ENCODE measurements around the gene MDP1. TPM values are rescaled to one million over a fixed set of nuclear protein-coding genes. Genes with fewer than 3 reads are reported as not detected.

MDP1 gene
- total and polyA plus RNA-seq, 2 of the 8 experiments (the other 6 are each of a cell fraction or from before 2014, with no cell fraction given): 17.7 to 32.2 TPM

DNA sequence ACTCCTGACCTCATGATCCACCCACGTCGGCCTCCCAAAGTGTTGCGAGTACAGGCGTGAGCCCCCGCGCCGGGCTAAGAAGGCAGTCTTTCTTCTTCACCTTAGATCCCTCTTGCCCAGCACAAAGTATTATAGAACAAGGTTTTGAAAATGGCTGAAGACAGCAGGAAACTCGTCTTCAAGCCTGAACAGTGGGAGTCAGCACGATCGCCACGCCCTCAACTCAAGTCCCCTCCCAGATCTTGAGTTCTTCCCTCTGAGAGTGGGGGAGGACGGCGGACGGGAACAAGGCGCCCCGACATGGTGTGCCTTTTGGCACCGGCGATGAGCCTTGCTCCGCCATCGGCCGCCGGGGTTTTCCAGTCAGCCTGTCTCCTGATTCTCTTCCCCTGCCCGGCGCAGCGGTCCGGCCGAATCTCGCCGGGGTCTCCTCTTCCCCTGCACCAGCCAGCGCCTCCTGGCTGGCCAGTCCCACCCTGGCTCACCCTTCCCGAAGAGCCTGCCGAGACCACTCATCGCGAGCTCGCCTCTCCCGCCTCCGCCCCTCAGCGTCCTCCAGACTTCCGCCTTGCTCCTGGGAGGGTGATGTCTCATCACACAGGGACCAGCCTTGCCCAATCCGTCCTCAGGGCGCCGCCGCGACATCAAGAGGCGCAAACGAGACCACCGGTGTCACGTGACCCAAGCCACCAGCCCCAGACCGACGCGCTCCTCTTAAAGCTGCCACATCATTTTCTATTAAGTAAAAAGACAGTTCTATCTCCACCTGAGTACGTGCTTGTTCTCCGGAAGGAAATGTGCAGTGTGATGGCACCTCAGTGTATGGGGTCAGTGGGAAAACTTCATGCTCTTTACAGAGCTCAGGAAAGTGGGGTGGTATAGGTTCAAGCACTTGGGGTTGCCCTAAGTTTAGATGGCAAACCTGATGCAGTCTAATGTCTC, 2.7 kb downstream of the MDP1 start, which contains the start of gene CHMP4A (continued):
- TF ChIP-seq ZNF274 (IDR thresholded peaks at IDR 0.05; ENCODE audit: borderline replicate concordance, extremely low read depth, low read length) (no peak), HDAC6 (IDR thresholded peaks at IDR 0.05; ENCODE audit: low read depth, low read length) (no peak), CREB1 (IDR thresholded peaks at IDR 0.05) (peak; percentile 99), SIX5 (IDR thresholded peaks at IDR 0.05; ENCODE audit: low read depth, low read length) (no peak), KDM5A (IDR thresholded peaks at IDR 0.05; ENCODE audit: low read length) (peak; percentile 84), SP4 (IDR thresholded peaks at IDR 0.05; ENCODE audit: low read length) (0 out of 2 replicates have a peak, but pooled peaks have one; percentile 44), CHD1 (IDR thresholded peaks at IDR 0.05; ENCODE audit: low read depth, low read length) (no peak)
- TF ChIP-seq, protein P1, sequence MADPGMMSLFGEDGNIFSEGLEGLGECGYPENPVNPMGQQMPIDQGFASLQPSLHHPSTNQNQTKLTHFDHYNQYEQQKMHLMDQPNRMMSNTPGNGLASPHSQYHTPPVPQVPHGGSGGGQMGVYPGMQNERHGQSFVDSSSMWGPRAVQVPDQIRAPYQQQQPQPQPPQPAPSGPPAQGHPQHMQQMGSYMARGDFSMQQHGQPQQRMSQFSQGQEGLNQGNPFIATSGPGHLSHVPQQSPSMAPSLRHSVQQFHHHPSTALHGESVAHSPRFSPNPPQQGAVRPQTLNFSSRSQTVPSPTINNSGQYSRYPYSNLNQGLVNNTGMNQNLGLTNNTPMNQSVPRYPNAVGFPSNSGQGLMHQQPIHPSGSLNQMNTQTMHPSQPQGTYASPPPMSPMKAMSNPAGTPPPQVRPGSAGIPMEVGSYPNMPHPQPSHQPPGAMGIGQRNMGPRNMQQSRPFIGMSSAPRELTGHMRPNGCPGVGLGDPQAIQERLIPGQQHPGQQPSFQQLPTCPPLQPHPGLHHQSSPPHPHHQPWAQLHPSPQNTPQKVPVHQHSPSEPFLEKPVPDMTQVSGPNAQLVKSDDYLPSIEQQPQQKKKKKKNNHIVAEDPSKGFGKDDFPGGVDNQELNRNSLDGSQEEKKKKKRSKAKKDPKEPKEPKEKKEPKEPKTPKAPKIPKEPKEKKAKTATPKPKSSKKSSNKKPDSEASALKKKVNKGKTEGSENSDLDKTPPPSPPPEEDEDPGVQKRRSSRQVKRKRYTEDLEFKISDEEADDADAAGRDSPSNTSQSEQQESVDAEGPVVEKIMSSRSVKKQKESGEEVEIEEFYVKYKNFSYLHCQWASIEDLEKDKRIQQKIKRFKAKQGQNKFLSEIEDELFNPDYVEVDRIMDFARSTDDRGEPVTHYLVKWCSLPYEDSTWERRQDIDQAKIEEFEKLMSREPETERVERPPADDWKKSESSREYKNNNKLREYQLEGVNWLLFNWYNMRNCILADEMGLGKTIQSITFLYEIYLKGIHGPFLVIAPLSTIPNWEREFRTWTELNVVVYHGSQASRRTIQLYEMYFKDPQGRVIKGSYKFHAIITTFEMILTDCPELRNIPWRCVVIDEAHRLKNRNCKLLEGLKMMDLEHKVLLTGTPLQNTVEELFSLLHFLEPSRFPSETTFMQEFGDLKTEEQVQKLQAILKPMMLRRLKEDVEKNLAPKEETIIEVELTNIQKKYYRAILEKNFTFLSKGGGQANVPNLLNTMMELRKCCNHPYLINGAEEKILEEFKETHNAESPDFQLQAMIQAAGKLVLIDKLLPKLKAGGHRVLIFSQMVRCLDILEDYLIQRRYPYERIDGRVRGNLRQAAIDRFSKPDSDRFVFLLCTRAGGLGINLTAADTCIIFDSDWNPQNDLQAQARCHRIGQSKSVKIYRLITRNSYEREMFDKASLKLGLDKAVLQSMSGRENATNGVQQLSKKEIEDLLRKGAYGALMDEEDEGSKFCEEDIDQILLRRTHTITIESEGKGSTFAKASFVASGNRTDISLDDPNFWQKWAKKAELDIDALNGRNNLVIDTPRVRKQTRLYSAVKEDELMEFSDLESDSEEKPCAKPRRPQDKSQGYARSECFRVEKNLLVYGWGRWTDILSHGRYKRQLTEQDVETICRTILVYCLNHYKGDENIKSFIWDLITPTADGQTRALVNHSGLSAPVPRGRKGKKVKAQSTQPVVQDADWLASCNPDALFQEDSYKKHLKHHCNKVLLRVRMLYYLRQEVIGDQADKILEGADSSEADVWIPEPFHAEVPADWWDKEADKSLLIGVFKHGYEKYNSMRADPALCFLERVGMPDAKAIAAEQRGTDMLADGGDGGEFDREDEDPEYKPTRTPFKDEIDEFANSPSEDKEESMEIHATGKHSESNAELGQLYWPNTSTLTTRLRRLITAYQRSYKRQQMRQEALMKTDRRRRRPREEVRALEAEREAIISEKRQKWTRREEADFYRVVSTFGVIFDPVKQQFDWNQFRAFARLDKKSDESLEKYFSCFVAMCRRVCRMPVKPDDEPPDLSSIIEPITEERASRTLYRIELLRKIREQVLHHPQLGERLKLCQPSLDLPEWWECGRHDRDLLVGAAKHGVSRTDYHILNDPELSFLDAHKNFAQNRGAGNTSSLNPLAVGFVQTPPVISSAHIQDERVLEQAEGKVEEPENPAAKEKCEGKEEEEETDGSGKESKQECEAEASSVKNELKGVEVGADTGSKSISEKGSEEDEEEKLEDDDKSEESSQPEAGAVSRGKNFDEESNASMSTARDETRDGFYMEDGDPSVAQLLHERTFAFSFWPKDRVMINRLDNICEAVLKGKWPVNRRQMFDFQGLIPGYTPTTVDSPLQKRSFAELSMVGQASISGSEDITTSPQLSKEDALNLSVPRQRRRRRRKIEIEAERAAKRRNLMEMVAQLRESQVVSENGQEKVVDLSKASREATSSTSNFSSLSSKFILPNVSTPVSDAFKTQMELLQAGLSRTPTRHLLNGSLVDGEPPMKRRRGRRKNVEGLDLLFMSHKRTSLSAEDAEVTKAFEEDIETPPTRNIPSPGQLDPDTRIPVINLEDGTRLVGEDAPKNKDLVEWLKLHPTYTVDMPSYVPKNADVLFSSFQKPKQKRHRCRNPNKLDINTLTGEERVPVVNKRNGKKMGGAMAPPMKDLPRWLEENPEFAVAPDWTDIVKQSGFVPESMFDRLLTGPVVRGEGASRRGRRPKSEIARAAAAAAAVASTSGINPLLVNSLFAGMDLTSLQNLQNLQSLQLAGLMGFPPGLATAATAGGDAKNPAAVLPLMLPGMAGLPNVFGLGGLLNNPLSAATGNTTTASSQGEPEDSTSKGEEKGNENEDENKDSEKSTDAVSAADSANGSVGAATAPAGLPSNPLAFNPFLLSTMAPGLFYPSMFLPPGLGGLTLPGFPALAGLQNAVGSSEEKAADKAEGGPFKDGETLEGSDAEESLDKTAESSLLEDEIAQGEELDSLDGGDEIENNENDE (IDR thresholded peaks at IDR 0.05; ENCODE audit: insufficient replicate concordance, low read length): no peak
- TF ChIP-seq, protein P2, sequence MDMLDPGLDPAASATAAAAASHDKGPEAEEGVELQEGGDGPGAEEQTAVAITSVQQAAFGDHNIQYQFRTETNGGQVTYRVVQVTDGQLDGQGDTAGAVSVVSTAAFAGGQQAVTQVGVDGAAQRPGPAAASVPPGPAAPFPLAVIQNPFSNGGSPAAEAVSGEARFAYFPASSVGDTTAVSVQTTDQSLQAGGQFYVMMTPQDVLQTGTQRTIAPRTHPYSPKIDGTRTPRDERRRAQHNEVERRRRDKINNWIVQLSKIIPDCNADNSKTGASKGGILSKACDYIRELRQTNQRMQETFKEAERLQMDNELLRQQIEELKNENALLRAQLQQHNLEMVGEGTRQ (IDR thresholded peaks at IDR 0.05; ENCODE audit: low read length): peak; percentile 97

Measured in H1 (cell line).